Endodermal cell (in vitro differentiated cells): ENCODE measurements around the gene STOX2. TPM values are rescaled to one million over a fixed set of nuclear protein-coding genes. Genes with fewer than 3 reads are reported as not detected.
"Not testable (repeated sequence)": the region's sequence is repeated elsewhere in the genome, so short reads cannot be mapped to it uniquely, and the experiment has no call there.

Source experiments
- DNase-seq: peaks from one replicate; pipeline ENCODE4 v3.0.0-alpha.2; 2017
- H3K27ac ChIP-seq: 2 replicates; pipeline ENCODE4 v1.5.1; 2013; ENCODE audit warnings: mild to moderate bottlenecking, low read depth, low read length, moderate library complexity
- H3K27me3 ChIP-seq: 2 replicates; pipeline ENCODE4 v1.6.1; 2013; ENCODE audit warnings: mild to moderate bottlenecking, low read length, moderate library complexity; ENCODE audit not compliant: insufficient read depth, control insufficient read depth, poor library complexity, severe bottlenecking
- H3K36me3 ChIP-seq: 2 replicates; pipeline ENCODE4 v1.7.0; 2013; ENCODE audit warnings: mild to moderate bottlenecking, low read length, moderate library complexity; ENCODE audit not compliant: control insufficient read depth, insufficient read depth
- H3K4me1 ChIP-seq: one replicate; pipeline ENCODE4 v1.7.0; 2013; ENCODE audit warnings: low read length; ENCODE audit not compliant: control insufficient read depth, insufficient read depth
- H3K4me3 ChIP-seq: 2 replicates; pipeline ENCODE4 v1.5.1; 2013; ENCODE audit warnings: mild to moderate bottlenecking, low read length, moderate library complexity
- H3K9ac ChIP-seq: 2 replicates; pipeline ENCODE4 v1.6.1; 2013; ENCODE audit warnings: mild to moderate bottlenecking, low read length, moderate library complexity; ENCODE audit not compliant: poor library complexity, severe bottlenecking; ENCODE audit errors: extremely low read depth
- H3K9me3 ChIP-seq: 2 replicates; pipeline ENCODE4 v1.6.1; 2013; ENCODE audit warnings: mild to moderate bottlenecking, low read length, moderate library complexity; ENCODE audit not compliant: control insufficient read depth
- H3K27ac Mint-ChIP-seq: 2 replicates; pipeline ENCODE4 v1.8.0; 2020; ENCODE audit warnings: mixed read lengths
- H3K27me3 Mint-ChIP-seq: 2 replicates; pipeline ENCODE4 v1.8.0; 2021; ENCODE audit warnings: mild to moderate bottlenecking, mixed read lengths; ENCODE audit not compliant: insufficient read depth
- H3K36me3 Mint-ChIP-seq: 2 replicates; pipeline ENCODE4 v1.8.0; 2020; ENCODE audit warnings: low read depth, mixed read lengths
- H3K4me1 Mint-ChIP-seq: 2 replicates; pipeline ENCODE4 v1.8.0; 2020; ENCODE audit warnings: mixed read lengths
- H3K4me3 Mint-ChIP-seq: 2 replicates; pipeline ENCODE4 v1.8.0; 2020; ENCODE audit warnings: mild to moderate bottlenecking, moderate library complexity, mixed read lengths
- H3K9me3 Mint-ChIP-seq: 2 replicates; pipeline ENCODE4 v1.8.0; 2020; ENCODE audit warnings: mild to moderate bottlenecking, mixed read lengths
- CTCF ChIP-seq: fragments of 200-600 bp; sonication (generic); conservative IDR thresholded peaks from 2 replicates; pipeline ENCODE4 v1.5.0; 2021; ENCODE audit warnings: antibody characterized with exemption, mild to moderate bottlenecking
- WGBS, 2 experiments: methylation state at CpG; one replicate each; pipeline versions ENCODE4 v1.1.5 to v1.1.7; 2013; ENCODE audit warnings: missing lambda C conversion rate in 2 of 2, mixed read lengths in 1 of 2; ENCODE audit not compliant: insufficient coverage in 1 of 2, insufficient read length in 1 of 2; 5-methylcytosine and 5-hydroxymethylcytosine counted together
- total RNA-seq, 2 donors: library from RNA; stranded (reverse); fragmentation: NEBNext Ultra II Directional in 1 of 2; extraction: Animal tissue kit (Norgen Biotek cat#: 25700) in 1 of 2; gene quantifications; 2 replicates in 1 of 2; 3 replicates in 1 of 2; pipeline ENCODE4 v1.2.1, GENCODE V29; 2021

The STOX2 gene
- total RNA-seq, 2 donors from 2014 or later: 8.5 to 13.1 TPM

- Histone ChIP-seq H3K4me1 (no peaks in the 10 kb centered on the region), H3K36me3 (no peaks in the 10 kb centered on the region), H3K9ac (no peak overlapping the region), H3K27me3 (no peaks in the 10 kb centered on the region), H3K4me3 (no peak overlapping the region), H3K9me3 (no peaks in the 10 kb centered on the region), H3K27ac (no peak overlapping the region)
- H3K4me1 Mint-ChIP-seq: peaks cover 15% of the 10 kb centered on the region
- no peaks in the 10 kb centered on the region for H3K36me3 Mint-ChIP-seq
- H3K4me3 Mint-ChIP-seq: no peak overlapping the region
- H3K27ac Mint-ChIP-seq: peak overlapping the region; percentile 17
- 90 to 91% methylated on average over 7 to 8 of the region's 8 CpGs for WGBS, 2 experiments
- no peak for TF ChIP-seq CTCF
- no peaks in the 10 kb centered on the region for H3K27me3 Mint-ChIP-seq
- H3K9me3 Mint-ChIP-seq: no peaks in the 10 kb centered on the region
- DNase-seq: peak; percentile 64
These were observed 45.4 kb downstream of the STOX2 start for GRCh38 chr4:183950536-183950935.

GRCh38 chr4:183952652-183953051 is 47.5 kb downstream of the STOX2 start:
- H3K27me3 Mint-ChIP-seq: not testable (repeated sequence)
- 94 to 100% methylated on average over 1 of the region's 1 CpG for WGBS, 2 experiments

GRCh38 chr4:183959319-183960045 is 54.4 kb downstream of the STOX2 start:
- Mint-ChIP-seq H3K27me3 (no peaks in the 10 kb centered on the region), H3K4me3 (no peak overlapping the region), H3K27ac (no peak overlapping the region), H3K9me3 (no peaks in the 10 kb centered on the region), H3K36me3 (no peaks in the 10 kb centered on the region), H3K4me1 (peaks cover 25% of the 10 kb centered on the region)
- Histone ChIP-seq H3K9ac (no peak overlapping the region), H3K4me1 (peaks cover 14% of the 10 kb centered on the region), H3K4me3 (no peak overlapping the region), H3K27me3 (no peaks in the 10 kb centered on the region), H3K36me3 (no peaks in the 10 kb centered on the region), H3K27ac (peak overlapping the region; percentile 96), H3K9me3 (no peaks in the 10 kb centered on the region)
- TF ChIP-seq CTCF: no peak
- WGBS, 2 experiments: 83 to 85% methylated on average over 7 to 9 of the region's 10 CpGs
- no peak for DNase-seq

More at GRCh38 chr4:183952652-183953051, 47.5 kb downstream of the STOX2 start:
- H3K4me3 ChIP-seq, H3K36me3 ChIP-seq, H3K27ac Mint-ChIP-seq, H3K9me3 Mint-ChIP-seq, H3K9ac ChIP-seq, H3K36me3 Mint-ChIP-seq, H3K4me3 Mint-ChIP-seq, H3K27ac ChIP-seq, DNase-seq, H3K9me3 ChIP-seq, H3K4me1 ChIP-seq, H3K27me3 ChIP-seq: not testable (repeated sequence)
- peaks cover 22% of the 10 kb centered on the region for H3K4me1 Mint-ChIP-seq
